HG03064 (cell line): Measurements from ENCODE around the gene RFX7.

Experiments
- ATAC-seq: cut with Tn5 transposase; IDR thresholded peaks from one replicate; pipeline ENCODE4 v1.9.1; 2021; ENCODE audit warnings: low read depth; ENCODE audit not compliant: unreplicated experiment

Gene RFX7

GRCh38 chr15:56053046-56053400 lies 190.7 kb downstream of the RFX7 start:
- ATAC-seq = no peak

DNA sequence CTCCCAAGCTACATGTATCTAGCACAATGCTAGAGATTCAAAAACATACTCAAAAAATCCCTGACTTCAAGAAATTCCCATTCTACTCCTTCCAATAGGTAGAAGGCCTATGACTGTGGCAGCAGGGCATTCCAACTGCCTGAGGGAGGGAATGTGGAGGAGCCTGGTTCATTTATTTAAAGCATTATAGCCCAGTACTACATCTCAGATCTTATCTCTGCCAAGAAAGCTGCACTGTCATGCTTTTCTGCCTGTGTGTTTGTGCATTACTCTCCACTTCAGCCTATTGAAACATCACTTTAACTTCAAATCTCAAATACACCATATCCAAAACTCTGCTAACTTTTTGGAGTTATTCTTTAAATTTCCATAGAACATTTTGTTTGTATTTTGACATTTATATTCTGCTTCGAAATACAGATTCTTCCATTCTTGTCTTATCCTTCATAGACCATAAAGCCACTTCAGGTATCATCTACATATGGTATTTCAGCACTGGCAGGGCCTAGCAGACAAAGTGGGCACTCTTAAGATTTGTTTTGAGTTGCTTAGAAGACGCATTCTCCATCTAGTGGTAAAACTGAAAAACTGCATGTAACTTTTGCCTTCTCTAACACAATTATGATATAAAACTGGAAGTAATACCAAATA lies 191.2 kb downstream of the RFX7 start:
- no peak for ATAC-seq

- ATAC-seq = no peak
Observed at GRCh38 chr15:56051676-56052075, 192.0 kb downstream of the RFX7 start.

DNA sequence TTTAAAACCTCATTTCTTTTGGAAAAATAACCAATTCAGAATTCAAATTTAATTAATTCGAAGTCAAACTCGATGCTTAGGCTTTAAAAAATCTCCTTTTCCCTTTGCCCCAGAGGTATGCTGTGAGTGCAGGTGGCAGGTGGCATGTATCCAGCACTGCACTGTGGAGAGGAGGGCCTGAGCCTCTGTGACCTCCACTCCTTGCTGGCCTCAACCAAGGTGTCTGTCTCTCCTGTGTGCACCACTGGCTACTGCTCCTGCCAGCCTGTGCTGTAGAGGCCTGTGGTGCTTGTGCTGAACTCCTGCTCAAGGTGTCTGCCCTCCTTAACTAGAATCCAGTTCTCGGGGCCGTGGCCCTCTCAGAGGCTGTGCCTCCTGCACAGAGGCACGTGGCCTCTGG lies 194.1 kb downstream of the RFX7 start:
- ATAC-seq = no peak

DNA sequence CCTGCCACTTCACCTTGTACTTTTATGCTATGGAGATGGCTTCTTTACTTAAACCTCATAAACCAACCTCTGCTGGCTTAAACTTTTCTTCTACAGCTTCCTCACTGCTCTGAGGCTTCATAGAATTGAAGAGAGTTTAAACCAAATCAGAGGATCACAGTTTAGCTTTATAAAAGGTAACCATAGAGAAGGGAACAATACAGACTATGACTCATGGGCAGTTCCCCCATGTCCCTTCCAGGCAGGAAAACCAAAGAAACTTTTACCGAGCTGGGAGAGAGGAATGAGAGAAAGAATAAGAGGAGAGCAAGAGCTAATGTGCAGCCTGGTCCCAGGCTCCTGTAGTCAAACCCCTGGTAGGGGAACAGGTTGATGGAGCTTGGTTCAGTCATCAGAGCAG lies 196.3 kb downstream of the RFX7 start:
- no peak for ATAC-seq

GRCh38 chr15:56045068-56045748 lies 198.5 kb downstream of the RFX7 start:
- ATAC-seq = no peak

GRCh38 chr15:56042982-56043980 lies 200.4 kb downstream of the RFX7 start:
- ATAC-seq = no peak

DNA sequence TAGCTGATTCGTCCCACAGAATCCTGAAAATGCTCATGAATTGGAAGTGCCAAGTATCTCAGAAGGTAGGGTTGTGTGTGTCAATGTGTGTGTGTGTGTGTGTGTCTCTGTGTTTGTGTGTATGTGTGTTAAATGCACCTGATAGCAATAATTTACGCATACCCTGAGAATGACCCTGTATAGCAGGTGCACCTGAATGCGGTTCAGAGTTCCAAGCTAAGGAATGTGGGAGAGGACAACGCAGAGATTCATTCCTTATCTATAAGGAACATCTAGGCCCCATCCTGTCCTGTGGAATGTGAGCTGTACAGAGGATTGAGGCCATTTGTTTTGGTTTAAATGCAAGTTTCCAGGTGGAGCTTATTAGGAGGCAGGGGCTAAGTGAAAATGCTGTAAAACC lies 201.2 kb downstream of the RFX7 start:
- no peak for ATAC-seq

GRCh38 chr15:56042031-56042430 lies 201.6 kb downstream of the RFX7 start:
- no peak for ATAC-seq

- ATAC-seq = no peak
Observed at GRCh38 chr15:56040081-56041035, 203.3 kb downstream of the RFX7 start.

DNA sequence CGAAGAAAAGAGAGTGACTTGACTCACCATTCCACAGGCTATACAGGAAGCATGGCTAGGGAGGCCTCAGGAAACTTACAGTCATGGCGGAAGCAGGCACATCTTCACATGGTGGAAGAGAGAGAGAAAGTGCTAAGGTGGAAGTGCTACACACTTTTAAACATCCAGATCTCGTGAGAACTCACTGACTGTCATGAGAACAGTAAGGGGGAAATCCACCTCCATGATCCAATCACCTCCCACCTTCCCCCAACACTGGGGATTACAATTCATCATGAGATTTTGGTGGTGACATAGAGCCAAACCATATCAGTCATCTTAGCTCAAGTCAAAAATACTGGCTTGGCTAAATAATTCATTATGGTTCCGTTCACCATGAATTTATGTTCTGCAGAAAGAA lies 205.0 kb downstream of the RFX7 start:
- ATAC-seq = no peak

DNA sequence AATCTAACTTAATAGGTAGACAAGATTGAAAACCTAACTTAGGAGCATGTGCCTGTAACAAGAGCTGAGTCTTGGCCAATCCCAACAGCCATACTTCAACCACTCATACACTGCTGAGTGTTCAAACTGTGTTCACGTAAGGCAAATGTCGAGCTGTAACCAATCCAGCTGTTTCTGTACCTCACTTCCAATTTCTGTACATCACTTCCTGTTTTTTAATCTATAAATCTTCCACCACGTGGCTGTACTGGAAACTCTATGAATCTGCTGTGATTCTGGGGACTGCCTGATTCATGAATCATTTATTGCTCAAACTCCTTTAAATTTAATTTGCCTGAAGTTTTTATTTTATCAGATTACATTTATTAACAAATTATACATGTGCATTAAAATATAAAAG lies 205.7 kb downstream of the RFX7 start:
- ATAC-seq = no peak
